Ishikawa (cell line): ENCODE results near the gene DAAM1.

ENCODE experiments used
- CEBPB ChIP-seq: IDR thresholded peaks from 2 replicates; pipeline ENCODE4 v1.6.1; 2012
- CREB1 ChIP-seq: IDR thresholded peaks from 2 replicates; pipeline ENCODE4 v1.6.1; 2012; ENCODE audit warnings: low read depth
- EGR1 ChIP-seq: IDR thresholded peaks from 2 replicates; pipeline ENCODE4 v1.6.1; 2012
- EP300 ChIP-seq: IDR thresholded peaks from 2 replicates; pipeline ENCODE4 v1.6.1; 2012; ENCODE audit warnings: borderline replicate concordance
- FOXM1 ChIP-seq: IDR thresholded peaks from 2 replicates; pipeline ENCODE4 v1.6.1; 2012; ENCODE audit warnings: low read depth, borderline replicate concordance
- MAX ChIP-seq: IDR thresholded peaks from 2 replicates; pipeline ENCODE4 v1.6.1; 2012
- NFIC ChIP-seq: IDR thresholded peaks from 2 replicates; pipeline ENCODE4 v1.6.1; 2012
- RAD21 ChIP-seq: IDR thresholded peaks from 2 replicates; pipeline ENCODE4 v1.6.1; 2012; ENCODE audit warnings: low read depth
- REST ChIP-seq: IDR thresholded peaks from 2 replicates; pipeline ENCODE4 v1.6.1; 2012; ENCODE audit warnings: low read depth, mild to moderate bottlenecking
- TAF1 ChIP-seq: IDR thresholded peaks from 2 replicates; pipeline ENCODE4 v1.6.1; 2012; ENCODE audit warnings: low read depth, mild to moderate bottlenecking
- TCF12 ChIP-seq: IDR thresholded peaks from 2 replicates; pipeline ENCODE4 v1.6.1; 2012; ENCODE audit warnings: low read depth
- TEAD4 ChIP-seq: IDR thresholded peaks from 2 replicates; pipeline ENCODE4 v1.6.1; 2012
- USF1 ChIP-seq: IDR thresholded peaks from 2 replicates; pipeline ENCODE4 v1.6.1; 2012
- YY1 ChIP-seq: IDR thresholded peaks from 2 replicates; pipeline ENCODE4 v1.6.1; 2012; ENCODE audit warnings: low read depth
- ZBTB7A ChIP-seq: IDR thresholded peaks from 2 replicates; pipeline ENCODE4 v1.6.1; 2012; ENCODE audit warnings: low read depth

The DAAM1 gene

GRCh38 chr14:59346329-59346728 lies 157.9 kb downstream of the DAAM1 start:
- TF ChIP-seq TAF1 (no peak), TEAD4 (no peak), CEBPB (no peak), USF1 (no peak), CREB1 (no peak), MAX (no peak), REST (no peak), NFIC (no peak), TCF12 (no peak), YY1 (no peak), ZBTB7A (no peak), FOXM1 (no peak), RAD21 (no peak), EGR1 (no peak), EP300 (no peak)

GRCh38 chr14:59346796-59347510 lies 158.5 kb downstream of the DAAM1 start:
- TF ChIP-seq ZBTB7A (no peak), TEAD4 (no peak), MAX (no peak), TCF12 (no peak), CEBPB (no peak)

- TF ChIP-seq TCF12 (no peak), YY1 (no peak), TAF1 (no peak), RAD21 (no peak), FOXM1 (no peak), CREB1 (no peak), EGR1 (no peak), MAX (no peak), REST (no peak), EP300 (no peak), NFIC (no peak), TEAD4 (no peak), ZBTB7A (no peak), CEBPB (no peak)
Measured at GRCh38 chr14:59347511-59347900, 159.0 kb downstream of the DAAM1 start.

- TF ChIP-seq FOXM1 (no peak), EP300 (no peak), MAX (no peak), EGR1 (no peak), YY1 (no peak), TEAD4 (no peak), TCF12 (no peak), REST (no peak), CEBPB (no peak), NFIC (no peak), RAD21 (no peak), TAF1 (no peak), ZBTB7A (no peak), USF1 (no peak), CREB1 (no peak)
Measured at GRCh38 chr14:59347915-59348314, 159.4 kb downstream of the DAAM1 start.
